ENCODE measurements around the gene LRRFIP2. TPM values are rescaled to one million over a fixed set of nuclear protein-coding genes. Genes with fewer than 3 reads are reported as not detected.

Gene LRRFIP2
- total and polyA plus RNA-seq, 2 experiments from 2014 or later = 77.6 to 77.7 TPM

- H3K4me1 ChIP-seq (ENCODE audit: insufficient read depth) = peaks cover 43% of the 10 kb centered on the region
- H3K9ac ChIP-seq = peak overlapping the region; percentile 73
- H3K4me2 ChIP-seq (ENCODE audit: unreplicated experiment) = peak overlapping the region; percentile 66
- H2AFZ ChIP-seq = peak overlapping the region; percentile 54
- no peaks in the 10 kb centered on the region for H3K9me2 ChIP-seq (ENCODE audit: insufficient read depth)
- no peaks in the 10 kb centered on the region for H3K9me3 ChIP-seq (ENCODE audit: low read depth)
- in situ Hi-C loops (cut with MboI) = no loop called here
- H3K27me3 ChIP-seq (replicated peaks; ENCODE audit: insufficient read depth) = no peaks in the 10 kb centered on the region
- H3K27ac ChIP-seq = peak overlapping the region; percentile 94
- H4K20me1 ChIP-seq (ENCODE audit: insufficient read depth) = no peaks in the 10 kb centered on the region
- H3K79me2 ChIP-seq (ENCODE audit: insufficient read depth) = peaks cover 38% of the 10 kb centered on the region
- no peaks in the 10 kb centered on the region; the same call in 1 of the 2 replicates for H3K36me3 ChIP-seq (ENCODE audit: low read depth)
- TF ChIP-seq EZH2phosphoT487 (IDR thresholded peaks at IDR 0.05; ENCODE audit: insufficient read depth, low read depth) (no peak), EZH2 (IDR thresholded peaks at IDR 0.05; ENCODE audit: insufficient read depth, poor library complexity, severe bottlenecking) (no peak)
- H3K4me3 ChIP-seq = peak overlapping the region; percentile 48
- DNase-seq = peak; percentile 80
- WGBS, 2 experiments (ENCODE audit: low coverage in 1 of 2, low lambda C conversion rate in 2 of 2, missing lambda C conversion rate in 2 of 2) = 5% methylated on average over 5 of the region's 5 CpGs
- peaks cover 55% of the 10 kb centered on the region for H3F3A ChIP-seq (ENCODE audit: insufficient read depth)
Observed at GRCh38 chr3:37183976-37184375, 9.6 kb upstream of the LRRFIP2 start.

GRCh38 chr3:37183375-37183831 lies 9.0 kb upstream of the LRRFIP2 start:
- Histone ChIP-seq H2AFZ (peak overlapping the region; percentile 54), H4K20me1 (ENCODE audit: insufficient read depth) (no peaks in the 10 kb centered on the region), H3K9ac (peak overlapping the region; percentile 73), H3K36me3 (ENCODE audit: low read depth) (no peaks in the 10 kb centered on the region; the same call in 1 of the 2 replicates), H3K79me2 (ENCODE audit: insufficient read depth) (peaks cover 44% of the 10 kb centered on the region), H3K9me2 (ENCODE audit: insufficient read depth) (no peaks in the 10 kb centered on the region), H3K4me1 (ENCODE audit: insufficient read depth) (peaks cover 43% of the 10 kb centered on the region), H3K27me3 (replicated peaks; ENCODE audit: insufficient read depth) (no peaks in the 10 kb centered on the region), H3K4me3 (peak overlapping the region; percentile 48), H3K27ac (peak overlapping the region; percentile 94), H3F3A (ENCODE audit: insufficient read depth) (peaks cover 55% of the 10 kb centered on the region), H3K4me2 (ENCODE audit: unreplicated experiment) (peak overlapping the region; percentile 66), H3K9me3 (ENCODE audit: low read depth) (no peaks in the 10 kb centered on the region)
- TF ChIP-seq EZH2 (IDR thresholded peaks at IDR 0.05; ENCODE audit: insufficient read depth, poor library complexity, severe bottlenecking) (no peak), EZH2phosphoT487 (IDR thresholded peaks at IDR 0.05; ENCODE audit: insufficient read depth, low read depth) (no peak)
- in situ Hi-C loops (cut with MboI) = no loop called here
- peak; percentile 97 for DNase-seq
- WGBS, 2 experiments (ENCODE audit: low coverage in 1 of 2, low lambda C conversion rate in 2 of 2, missing lambda C conversion rate in 2 of 2) = 6% methylated on average over 3 of the region's 3 CpGs

GRCh38 chr3:37182816-37183215 lies 8.4 kb upstream of the LRRFIP2 start:
- peak overlapping the region; percentile 94 for H3K27ac ChIP-seq
- TF ChIP-seq EZH2phosphoT487 (IDR thresholded peaks at IDR 0.05; ENCODE audit: insufficient read depth, low read depth) = no peak
- no peak for TF ChIP-seq EZH2 (IDR thresholded peaks at IDR 0.05; ENCODE audit: insufficient read depth, poor library complexity, severe bottlenecking)
- peaks cover 46% of the 10 kb centered on the region for H3K4me1 ChIP-seq (ENCODE audit: insufficient read depth)
- peaks cover 50% of the 10 kb centered on the region for H3K79me2 ChIP-seq (ENCODE audit: insufficient read depth)
- H3K4me3 ChIP-seq = no peak overlapping the region
- H4K20me1 ChIP-seq (ENCODE audit: insufficient read depth) = no peaks in the 10 kb centered on the region
- H3K27me3 ChIP-seq (replicated peaks; ENCODE audit: insufficient read depth) = no peaks in the 10 kb centered on the region
- no peaks in the 10 kb centered on the region; the same call in 1 of the 2 replicates for H3K36me3 ChIP-seq (ENCODE audit: low read depth)
- DNase-seq = no peak
- peaks cover 55% of the 10 kb centered on the region for H3F3A ChIP-seq (ENCODE audit: insufficient read depth)
- H3K9me3 ChIP-seq (ENCODE audit: low read depth) = no peaks in the 10 kb centered on the region
- H2AFZ ChIP-seq = peak overlapping the region; percentile 43
- peak overlapping the region; percentile 66 for H3K4me2 ChIP-seq (ENCODE audit: unreplicated experiment)
- H3K9me2 ChIP-seq (ENCODE audit: insufficient read depth) = no peaks in the 10 kb centered on the region
- H3K9ac ChIP-seq = peak overlapping the region; percentile 35
- in situ Hi-C loops (cut with MboI) = no loop called here

GRCh38 chr3:37181756-37182155 lies 7.4 kb upstream of the LRRFIP2 start:
- peaks cover 60% of the 10 kb centered on the region for H3K79me2 ChIP-seq (ENCODE audit: insufficient read depth)
- no peaks in the 10 kb centered on the region; the same call in 1 of the 2 replicates for H3K36me3 ChIP-seq (ENCODE audit: low read depth)
- H2AFZ ChIP-seq = 0 out of 2 replicates have a peak overlapping the region, but pooled peaks have one; percentile 6
- H3K27me3 ChIP-seq (replicated peaks; ENCODE audit: insufficient read depth) = no peaks in the 10 kb centered on the region
- peak; percentile 89 for DNase-seq
- no peaks in the 10 kb centered on the region for H3K9me2 ChIP-seq (ENCODE audit: insufficient read depth)
- no peaks in the 10 kb centered on the region for H3K9me3 ChIP-seq (ENCODE audit: low read depth)
- H3F3A ChIP-seq (ENCODE audit: insufficient read depth) = peaks cover 55% of the 10 kb centered on the region
- 6 to 8% methylated on average over 7 of the region's 7 CpGs for WGBS, 2 experiments (ENCODE audit: low coverage in 1 of 2, low lambda C conversion rate in 2 of 2, missing lambda C conversion rate in 2 of 2)
- in situ Hi-C loops (cut with MboI) = no loop called here
- peak overlapping the region; percentile 66 for H3K4me2 ChIP-seq (ENCODE audit: unreplicated experiment)
- peak overlapping the region; percentile 94 for H3K27ac ChIP-seq
- H4K20me1 ChIP-seq (ENCODE audit: insufficient read depth) = no peaks in the 10 kb centered on the region
- TF ChIP-seq EZH2 (IDR thresholded peaks at IDR 0.05; ENCODE audit: insufficient read depth, poor library complexity, severe bottlenecking) (no peak), EZH2phosphoT487 (IDR thresholded peaks at IDR 0.05; ENCODE audit: insufficient read depth, low read depth) (no peak)
- peak overlapping the region; percentile 10; the same call in 1 of the 2 replicates for H3K9ac ChIP-seq
- H3K4me3 ChIP-seq = no peak overlapping the region
- peaks cover 54% of the 10 kb centered on the region for H3K4me1 ChIP-seq (ENCODE audit: insufficient read depth)

All from GM23248 (cell line).